HepG2 (cell line): ENCODE results near the gene UCMA. TPM values are rescaled to one million over a fixed set of nuclear protein-coding genes. Genes with fewer than 3 reads are reported as not detected.

ENCODE experiments used
- ATAC-seq: fragments of 200-7000 bp; cut with Tn5 transposase; 3 replicates; pipeline ENCODE4 v1.9.1; 2020; ENCODE audit warnings: mild to moderate bottlenecking, moderate library complexity
- BruUV-seq: library from RNA; stranded (reverse); fragments of 400-500 nt; replicated peaks from 2 replicates; lab custom pipeline; 2021; lab: Mats Ljungman, UMichigan
- CTCF ChIA-PET: fragments of 300-600 bp; formaldehyde crosslinking; extraction: SDS; loops from one replicate; lab custom pipeline; 2021; ENCODE audit warnings: low total read pairs, inconsistent platforms, low intra/inter-chr PET ratio; lab: Yijun Ruan, JAX
- POLR2A ChIA-PET: fragments of 350-600 bp; sonication (Branson Sonifier 250); formaldehyde crosslinking; loops from one replicate; lab custom pipeline; 2020; ENCODE audit warnings: antibody characterized with exemption, inconsistent platforms; lab: Yijun Ruan, JAX
- DNase-seq: peaks from one replicate; pipeline ENCODE4 v3.0.0-alpha.2; 2015; ENCODE audit warnings: low spot score
- FAIRE-seq: peaks from 3 replicates; lab custom pipeline; 2011; peaks lifted over from hg19 to GRCh38; lab: Jason Lieb, UNC
- H2AFZ ChIP-seq: one replicate; pipeline ENCODE4 v1.6.1; 2011; ENCODE audit warnings: low read length, inconsistent platforms
- H3K27ac ChIP-seq: fragments of 300-600 bp; 3 replicates; pipeline ENCODE4 v1.8.0; 2011; ENCODE audit warnings: mixed run types, mild to moderate bottlenecking, mixed read lengths, low read length, inconsistent platforms; ENCODE audit not compliant: insufficient read depth; ENCODE audit errors: extremely low read length
- H3K27me3 ChIP-seq, 2 experiments: fragments of 200-600 bp in 1 of 2; 2 replicates in 1 of 2; 3 replicates in 1 of 2; pipeline versions ENCODE4 v1.6.0 to v1.8.0; 2011; ENCODE audit warnings: low read length in 2 of 2, mild to moderate bottlenecking in 2 of 2, moderate library complexity in 2 of 2, inconsistent platforms in 1 of 2; ENCODE audit not compliant: insufficient read depth in 2 of 2, control insufficient read depth in 1 of 2
- H3K36me3 ChIP-seq, 2 experiments: fragments of 200-600 bp in 1 of 2; replicated peaks in 1 of 2; 2 replicates in 1 of 2; 3 replicates in 1 of 2; pipeline versions ENCODE4 v1.5.1 to v1.8.0; 2011; ENCODE audit warnings: low read length in 2 of 2, inconsistent platforms in 1 of 2; ENCODE audit not compliant: insufficient read depth in 2 of 2, control insufficient read depth in 1 of 2
- H3K4me1 ChIP-seq: 2 replicates; pipeline ENCODE4 v1.5.1; 2012; ENCODE audit warnings: low read length, inconsistent platforms; ENCODE audit not compliant: insufficient read depth
- H3K4me2 ChIP-seq: 2 replicates; pipeline ENCODE4 v1.6.0; 2011; ENCODE audit warnings: low read depth, low read length, inconsistent platforms
- H3K4me3 ChIP-seq, 3 experiments: fragments of 200-600 bp in 1 of 3; sonication (generic), shearing (Covaris generic) in 1 of 3; replicated peaks in 1 of 3; 2 replicates each; pipeline ENCODE4 v1.5.1; 2011 to 2016; ENCODE audit warnings: low read length in 3 of 3, inconsistent platforms in 2 of 3, low read depth in 2 of 3, mild to moderate bottlenecking in 2 of 3, control low read depth in 1 of 3, mixed read lengths in 1 of 3; ENCODE audit not compliant: insufficient read depth in 1 of 3
- H3K79me2 ChIP-seq: one replicate; pipeline ENCODE4 v1.6.1; 2011; ENCODE audit warnings: low read length, inconsistent platforms; ENCODE audit not compliant: insufficient read depth
- H3K9ac ChIP-seq: 2 replicates; pipeline ENCODE4 v1.6.0; 2011; ENCODE audit warnings: mild to moderate bottlenecking, low read depth, low read length, inconsistent platforms; ENCODE audit not compliant: insufficient read depth
- H3K9me3 ChIP-seq: 2 replicates; pipeline ENCODE4 v1.5.1; 2012; ENCODE audit warnings: mild to moderate bottlenecking, low read length
- H4K20me1 ChIP-seq: 2 replicates; pipeline ENCODE4 v1.6.0; 2011; ENCODE audit warnings: inconsistent platforms, mild to moderate bottlenecking, low read length, moderate library complexity; ENCODE audit not compliant: insufficient read depth
- DNMT3B ChIP-seq: conservative IDR thresholded peaks from 2 replicates; pipeline ENCODE4 v1.6.1; 2016; ENCODE audit warnings: missing biosample characterization, control low read depth
- HES4 ChIP-seq: sonication (generic); formaldehyde crosslinking; IDR thresholded peaks from 2 replicates; pipeline ENCODE4 v1.9.0; 2021; ENCODE audit warnings: mild to moderate bottlenecking, missing genetic modification reagents, borderline replicate concordance
- HNF4G ChIP-seq, 2 experiments: sonication (generic) in 1 of 2; formaldehyde crosslinking in 1 of 2; IDR thresholded peaks; 2 replicates each; pipeline versions ENCODE4 v1.4.0 to v1.6.1; 2011 to 2020; ENCODE audit warnings: borderline replicate concordance in 2 of 2, low read depth in 2 of 2, mild to moderate bottlenecking in 2 of 2, low read length in 1 of 2, missing genetic modification reagents in 1 of 2, moderate library complexity in 1 of 2
- IRF2 ChIP-seq: IDR thresholded peaks from 2 replicates; pipeline ENCODE4 v1.6.1; 2018; ENCODE audit warnings: missing genetic modification reagents, missing compliant biosample characterization
- KLF13 ChIP-seq: sonication (generic); formaldehyde crosslinking; IDR thresholded peaks from 2 replicates; pipeline ENCODE4 v1.4.0; 2020; ENCODE audit warnings: mild to moderate bottlenecking, missing genetic modification reagents
- NR1H2 ChIP-seq: sonication (generic); formaldehyde crosslinking; IDR thresholded peaks from 2 replicates; pipeline ENCODE4 v1.8.1; 2022; ENCODE audit warnings: low read depth, missing genetic modification reagents, borderline replicate concordance
- PITX1 ChIP-seq: sonication (generic); formaldehyde crosslinking; IDR thresholded peaks from 2 replicates; pipeline ENCODE4 v1.5.1; 2020; ENCODE audit warnings: mild to moderate bottlenecking, missing genetic modification reagents
- STAT5B ChIP-seq: sonication (generic); formaldehyde crosslinking; IDR thresholded peaks from 2 replicates; pipeline ENCODE4 v1.4.0; 2020; ENCODE audit warnings: missing genetic modification reagents
- TEAD2 ChIP-seq: sonication (generic); formaldehyde crosslinking; IDR thresholded peaks from 2 replicates; pipeline ENCODE4 v1.9.0; 2021; ENCODE audit warnings: missing genetic modification reagents
- ZNF12 ChIP-seq: sonication (generic); formaldehyde crosslinking; IDR thresholded peaks from 2 replicates; pipeline ENCODE4 v1.5.0; 2020; ENCODE audit warnings: missing genetic modification reagents
- ZNF605 ChIP-seq: sonication (generic); formaldehyde crosslinking; IDR thresholded peaks from 2 replicates; pipeline ENCODE4 v1.8.0; 2022; ENCODE audit warnings: mild to moderate bottlenecking, missing genetic modification reagents
- ZNF615 ChIP-seq: sonication (generic); formaldehyde crosslinking; IDR thresholded peaks from 2 replicates; pipeline ENCODE4 v1.5.0; 2020; ENCODE audit warnings: mild to moderate bottlenecking, missing genetic modification reagents, borderline replicate concordance
- WGBS: methylation state at CpG from one replicate; pipeline ENCODE4 v1.1.6; 2017; ENCODE audit warnings: low lambda C conversion rate; 5-methylcytosine and 5-hydroxymethylcytosine counted together
- in situ Hi-C: cut with HindIII; loops from 2 replicates; pipeline ENCODE4 v1.10.0; 2017; ENCODE audit warnings: low pct_unique_long_range_greater_than_20kb; ENCODE audit not compliant: extremely low pct_ligation_motif_present
- intact Hi-C: fragments of 100-400 bp; cut with micrococcal nuclease; formaldehyde crosslinking; loops from one replicate; pipeline ENCODE4 v1.10.0; 2022; ENCODE audit not compliant: unreplicated experiment
- polyA plus RNA-seq, 8 experiments: library from polyadenylated mRNA; depleted of rRNA in 3 of 8; stranded (reverse) in 7 of 8; unstranded in 1 of 8; fragments of >200 nt; fragmentation: Illumina TruSeq in 4 of 8; extraction: Trizol in 4 of 8; gene quantifications; 2 replicates each; pipeline versions ENCODE4 v1.2.1 to v1.2.3, GENCODE V29; 2011 to 2016; ENCODE audit warnings: low read depth in 4 of 8, missing spikeins in 1 of 8, mixed read lengths in 1 of 8; ENCODE audit not compliant: insufficient read depth in 1 of 8
- total RNA-seq, 5 experiments: library from RNA; depleted of rRNA; stranded (reverse); fragments of >200 nt; fragmentation: Illumina TruSeq; extraction: Trizol; gene quantifications; 2 replicates each; pipeline ENCODE4 v1.2.3, GENCODE V29; 2016; ENCODE audit warnings: low read depth in 1 of 5
- TF ChIP-seq, protein P1 (sequence below): sonication (generic); formaldehyde crosslinking; IDR thresholded peaks from 2 replicates; pipeline ENCODE4 v1.8.1; 2023; ENCODE audit warnings: mild to moderate bottlenecking, missing genetic modification reagents, borderline replicate concordance
- TF ChIP-seq, protein P2 (sequence below): sonication (generic); formaldehyde crosslinking; IDR thresholded peaks from 2 replicates; pipeline ENCODE4 v1.8.1; 2023; ENCODE audit warnings: mild to moderate bottlenecking, missing genetic modification reagents
- TF ChIP-seq, protein P3 (sequence below): sonication (generic); formaldehyde crosslinking; IDR thresholded peaks from 2 replicates; pipeline ENCODE4 v1.8.1; 2023; ENCODE audit warnings: missing genetic modification reagents, mild to moderate bottlenecking, borderline replicate concordance
- TF ChIP-seq, protein P4 (sequence below): sonication (generic); formaldehyde crosslinking; IDR thresholded peaks from 2 replicates; pipeline ENCODE4 v1.4.0; 2020; ENCODE audit warnings: mild to moderate bottlenecking, missing genetic modification reagents

The UCMA gene
- total and polyA plus RNA-seq, 2 of the 13 experiments (the other 11 are each of a cell fraction or from before 2014, with no cell fraction given): not detected

DNA sequence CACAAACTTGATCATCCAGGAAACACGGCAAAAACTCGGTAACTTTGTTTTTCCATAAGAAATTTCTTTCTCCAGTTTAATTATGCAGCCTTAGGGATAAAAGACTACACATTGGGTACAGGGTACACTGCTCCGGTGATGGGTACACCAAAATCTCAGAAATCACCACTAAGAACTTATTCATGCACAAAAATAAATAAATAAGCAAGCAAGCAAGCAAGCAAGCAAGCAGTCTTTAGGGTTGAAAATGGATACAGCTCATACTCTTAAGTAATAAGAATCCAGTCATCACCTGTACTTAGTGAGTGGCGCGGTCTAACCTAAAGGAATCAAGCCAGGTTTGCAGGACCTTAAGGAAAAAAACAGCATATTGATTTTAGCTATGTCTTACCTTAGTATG, 42.8 kb downstream of the UCMA start:
- no peaks in the 10 kb centered on the region for H3K79me2 ChIP-seq
- ATAC-seq: no peak
- peaks cover 9 to 53% of the 10 kb centered on the region in 2 experiments for H3K36me3 ChIP-seq
- H3K4me1 ChIP-seq: no peaks in the 10 kb centered on the region
- H4K20me1 ChIP-seq: no peaks in the 10 kb centered on the region
- intact Hi-C loops (no loop called here), in situ Hi-C loops (no loop called here)
- no peaks in the 10 kb centered on the region for H3K27me3 ChIP-seq
- no peak for FAIRE-seq
- WGBS: over 99% methylated on average over 5 of the region's 5 CpGs
- TF ChIP-seq NR1H2 (CRISPR knock-in tag): no peak
- TF ChIP-seq PITX1 (CRISPR knock-in tag): no peak
- TF ChIP-seq TEAD2 (CRISPR knock-in tag): no peak
- TF ChIP-seq, protein P1, sequence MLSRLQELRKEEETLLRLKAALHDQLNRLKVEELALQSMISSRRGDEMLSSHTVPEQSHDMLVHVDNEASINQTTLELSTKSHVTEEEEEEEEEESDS (CRISPR knock-in tag): no peak
- TF ChIP-seq, protein P2, sequence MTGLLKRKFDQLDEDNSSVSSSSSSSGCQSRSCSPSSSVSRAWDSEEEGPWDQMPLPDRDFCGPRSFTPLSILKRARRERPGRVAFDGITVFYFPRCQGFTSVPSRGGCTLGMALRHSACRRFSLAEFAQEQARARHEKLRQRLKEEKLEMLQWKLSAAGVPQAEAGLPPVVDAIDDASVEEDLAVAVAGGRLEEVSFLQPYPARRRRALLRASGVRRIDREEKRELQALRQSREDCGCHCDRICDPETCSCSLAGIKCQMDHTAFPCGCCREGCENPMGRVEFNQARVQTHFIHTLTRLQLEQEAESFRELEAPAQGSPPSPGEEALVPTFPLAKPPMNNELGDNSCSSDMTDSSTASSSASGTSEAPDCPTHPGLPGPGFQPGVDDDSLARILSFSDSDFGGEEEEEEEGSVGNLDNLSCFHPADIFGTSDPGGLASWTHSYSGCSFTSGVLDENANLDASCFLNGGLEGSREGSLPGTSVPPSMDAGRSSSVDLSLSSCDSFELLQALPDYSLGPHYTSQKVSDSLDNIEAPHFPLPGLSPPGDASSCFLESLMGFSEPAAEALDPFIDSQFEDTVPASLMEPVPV: no peak
- no peak for TF ChIP-seq HES4
- H3K9ac ChIP-seq: no peak overlapping the region
- BruUV-seq: no TSS peak
- H3K4me3 ChIP-seq: no peak overlapping the region
- H3K9me3 ChIP-seq: no peaks in the 10 kb centered on the region
- H3K27ac ChIP-seq: no peak overlapping the region
- H2AFZ ChIP-seq: no peak overlapping the region
- ChIA-PET POLR2A (no interaction called here), CTCF (no interaction called here)
- no peak for DNase-seq
- no peak overlapping the region for H3K4me2 ChIP-seq

DNA sequence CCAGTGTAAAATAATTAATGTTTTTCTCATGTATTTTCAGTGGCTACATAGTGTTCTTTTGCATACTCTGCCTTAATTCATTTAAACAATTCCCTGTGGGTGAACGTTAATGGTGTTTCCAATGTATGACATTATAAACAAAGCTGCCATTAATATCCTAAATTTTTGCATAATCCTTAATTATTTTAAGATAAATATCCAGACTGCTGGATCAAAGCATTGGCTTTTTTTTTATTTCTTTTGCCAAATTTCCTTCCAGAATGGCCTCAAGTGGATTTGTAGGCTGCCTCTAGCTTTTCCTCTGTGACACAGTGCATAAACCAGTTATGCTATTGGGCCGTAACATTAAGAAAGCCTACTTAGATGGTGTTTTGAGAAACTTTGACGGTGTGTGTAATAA, 43.4 kb downstream of the UCMA start:
- Histone ChIP-seq H2AFZ (no peak overlapping the region), H4K20me1 (no peaks in the 10 kb centered on the region), H3K4me2 (no peak overlapping the region), H3K27me3 (no peaks in the 10 kb centered on the region), H3K9ac (no peak overlapping the region), H3K27ac (no peak overlapping the region), H3K79me2 (no peaks in the 10 kb centered on the region), H3K36me3 (peaks cover 9 to 54% of the 10 kb centered on the region in 2 experiments), H3K9me3 (no peaks in the 10 kb centered on the region), H3K4me3 (no peak overlapping the region), H3K4me1 (no peaks in the 10 kb centered on the region)
- in situ Hi-C loops: no loop called here
- FAIRE-seq (no peak), DNase-seq (no peak), ATAC-seq (no peak)
- intact Hi-C loops: no loop called here
- no TSS peak for BruUV-seq
- WGBS: 95% methylated on average over 3 of the region's 3 CpGs
- CTCF ChIA-PET: no interaction called here
- POLR2A ChIA-PET: no interaction called here
- no peak for TF ChIP-seq ZNF605 (CRISPR knock-in tag)
- TF ChIP-seq STAT5B (CRISPR knock-in tag): no peak
- no peak for TF ChIP-seq ZNF12 (CRISPR knock-in tag)
- no peak for TF ChIP-seq DNMT3B (CRISPR knock-in tag)
- TF ChIP-seq, protein P3, sequence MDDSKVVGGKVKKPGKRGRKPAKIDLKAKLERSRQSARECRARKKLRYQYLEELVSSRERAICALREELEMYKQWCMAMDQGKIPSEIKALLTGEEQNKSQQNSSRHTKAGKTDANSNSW: no peak
- TF ChIP-seq HNF4G (IDR thresholded peaks at IDR 0.05; ENCODE audit: borderline replicate concordance, low read depth, low read length): no peak
- no peak for TF ChIP-seq HNF4G (CRISPR knock-in tag; IDR thresholded peaks at IDR 0.05; ENCODE audit: borderline replicate concordance, low read depth)
- TF ChIP-seq KLF13: no peak
- TF ChIP-seq IRF2: no peak
- TF ChIP-seq ZNF615 (CRISPR knock-in tag): no peak
- TF ChIP-seq, protein P4, sequence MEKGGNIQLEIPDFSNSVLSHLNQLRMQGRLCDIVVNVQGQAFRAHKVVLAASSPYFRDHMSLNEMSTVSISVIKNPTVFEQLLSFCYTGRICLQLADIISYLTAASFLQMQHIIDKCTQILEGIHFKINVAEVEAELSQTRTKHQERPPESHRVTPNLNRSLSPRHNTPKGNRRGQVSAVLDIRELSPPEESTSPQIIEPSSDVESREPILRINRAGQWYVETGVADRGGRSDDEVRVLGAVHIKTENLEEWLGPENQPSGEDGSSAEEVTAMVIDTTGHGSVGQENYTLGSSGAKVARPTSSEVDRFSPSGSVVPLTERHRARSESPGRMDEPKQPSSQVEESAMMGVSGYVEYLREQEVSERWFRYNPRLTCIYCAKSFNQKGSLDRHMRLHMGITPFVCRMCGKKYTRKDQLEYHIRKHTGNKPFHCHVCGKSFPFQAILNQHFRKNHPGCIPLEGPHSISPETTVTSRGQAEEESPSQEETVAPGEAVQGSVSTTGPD (CRISPR knock-in tag): no peak
